HEK293 (cell line): ENCODE data around the gene ITSN2.

Experiments
- ZNF221 ChIP-seq: fragments of 450-650 bp; formaldehyde crosslinking; IDR thresholded peaks from 2 replicates; pipeline ENCODE4 v1.5.1; 2017; ENCODE audit warnings: missing biosample characterization, missing genetic modification characterization, borderline replicate concordance
- ZNF24 ChIP-seq: fragments of 450-650 bp; formaldehyde crosslinking; IDR thresholded peaks from 2 replicates; pipeline ENCODE4 v1.5.1; 2016; ENCODE audit warnings: missing biosample characterization, missing genetic modification characterization
- ZNF423 ChIP-seq: fragments of 450-650 bp; formaldehyde crosslinking; IDR thresholded peaks from 2 replicates; pipeline ENCODE4 v1.5.1; 2016; ENCODE audit warnings: missing biosample characterization, missing genetic modification characterization
- TF ChIP-seq, protein P1 (sequence below): fragments of 450-650 bp; formaldehyde crosslinking; IDR thresholded peaks from 2 replicates; pipeline ENCODE4 v1.5.1; 2016; ENCODE audit warnings: missing biosample characterization, missing genetic modification characterization, borderline replicate concordance

DNA sequence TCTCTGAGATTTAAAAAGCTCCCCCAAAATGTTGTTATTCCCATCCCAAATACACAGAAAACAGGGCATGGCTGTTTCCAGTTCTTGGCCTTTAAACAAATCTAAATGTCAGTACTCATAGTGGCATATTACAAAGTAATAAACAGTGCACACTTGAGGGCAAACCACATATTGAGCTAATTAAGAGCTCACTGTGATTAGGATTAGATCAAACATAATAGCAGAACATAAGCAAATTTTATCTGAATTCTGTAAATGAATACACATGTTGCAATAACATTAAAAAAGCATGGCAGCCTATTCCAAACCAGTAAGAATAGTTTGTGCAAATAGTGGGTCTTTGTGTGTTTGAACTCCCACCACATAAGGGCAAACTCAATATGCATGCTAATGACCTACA, 118.8 kb downstream of the ITSN2 start:
- TF ChIP-seq ZNF24 (tag by site-specific recombination) (no peak), ZNF423 (tag by site-specific recombination) (no peak), ZNF221 (tag by site-specific recombination) (no peak)
- TF ChIP-seq, protein P1, sequence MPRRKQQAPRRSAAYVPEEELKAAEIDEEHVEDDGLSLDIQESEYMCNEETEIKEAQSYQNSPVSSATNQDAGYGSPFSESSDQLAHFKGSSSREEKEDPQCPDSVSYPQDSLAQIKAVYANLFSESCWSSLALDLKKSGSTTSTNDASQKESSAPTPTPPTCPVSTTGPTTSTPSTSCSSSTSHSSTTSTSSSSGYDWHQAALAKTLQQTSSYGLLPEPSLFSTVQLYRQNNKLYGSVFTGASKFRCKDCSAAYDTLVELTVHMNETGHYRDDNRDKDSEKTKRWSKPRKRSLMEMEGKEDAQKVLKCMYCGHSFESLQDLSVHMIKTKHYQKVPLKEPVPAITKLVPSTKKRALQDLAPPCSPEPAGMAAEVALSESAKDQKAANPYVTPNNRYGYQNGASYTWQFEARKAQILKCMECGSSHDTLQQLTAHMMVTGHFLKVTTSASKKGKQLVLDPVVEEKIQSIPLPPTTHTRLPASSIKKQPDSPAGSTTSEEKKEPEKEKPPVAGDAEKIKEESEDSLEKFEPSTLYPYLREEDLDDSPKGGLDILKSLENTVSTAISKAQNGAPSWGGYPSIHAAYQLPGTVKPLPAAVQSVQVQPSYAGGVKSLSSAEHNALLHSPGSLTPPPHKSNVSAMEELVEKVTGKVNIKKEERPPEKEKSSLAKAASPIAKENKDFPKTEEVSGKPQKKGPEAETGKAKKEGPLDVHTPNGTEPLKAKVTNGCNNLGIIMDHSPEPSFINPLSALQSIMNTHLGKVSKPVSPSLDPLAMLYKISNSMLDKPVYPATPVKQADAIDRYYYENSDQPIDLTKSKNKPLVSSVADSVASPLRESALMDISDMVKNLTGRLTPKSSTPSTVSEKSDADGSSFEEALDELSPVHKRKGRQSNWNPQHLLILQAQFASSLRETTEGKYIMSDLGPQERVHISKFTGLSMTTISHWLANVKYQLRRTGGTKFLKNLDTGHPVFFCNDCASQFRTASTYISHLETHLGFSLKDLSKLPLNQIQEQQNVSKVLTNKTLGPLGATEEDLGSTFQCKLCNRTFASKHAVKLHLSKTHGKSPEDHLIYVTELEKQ = no peak
